ENCODE results near the gene RRAGD. TPM values are rescaled to one million over a fixed set of nuclear protein-coding genes. Genes with fewer than 3 reads are reported as not detected.

Gene RRAGD
- total RNA-seq, 2 donors from 2014 or later = 0.95 to 2.0 TPM

DNA sequence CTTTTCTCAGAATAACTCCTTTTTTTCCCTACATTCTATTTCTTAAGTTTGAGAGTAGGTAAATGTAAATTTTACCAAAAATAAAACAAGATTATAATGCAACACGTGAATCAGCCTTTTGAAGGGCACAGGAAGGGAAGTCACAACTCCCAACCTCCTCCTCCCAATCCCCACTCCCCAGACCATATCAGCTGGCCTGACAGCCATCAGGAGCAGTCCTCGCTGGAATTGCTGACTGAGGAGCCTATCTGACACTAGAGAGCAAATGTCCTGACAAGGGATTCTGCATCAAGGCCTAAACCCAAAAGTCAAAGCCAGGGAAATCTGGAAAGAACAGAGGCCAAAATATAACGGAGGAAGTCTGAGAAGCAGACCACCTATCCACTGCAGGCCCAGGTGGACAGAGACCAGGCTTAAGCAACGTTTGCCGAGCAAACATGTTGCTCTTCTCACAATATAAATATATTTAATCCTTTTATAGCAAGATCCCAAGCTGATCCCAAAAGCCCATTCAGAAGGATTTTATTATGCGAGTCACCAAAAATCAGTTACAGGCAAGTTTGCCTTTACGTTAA, 2.5 kb downstream of the RRAGD start:
- no peak overlapping the region for H3K4me3 Mint-ChIP-seq

DNA sequence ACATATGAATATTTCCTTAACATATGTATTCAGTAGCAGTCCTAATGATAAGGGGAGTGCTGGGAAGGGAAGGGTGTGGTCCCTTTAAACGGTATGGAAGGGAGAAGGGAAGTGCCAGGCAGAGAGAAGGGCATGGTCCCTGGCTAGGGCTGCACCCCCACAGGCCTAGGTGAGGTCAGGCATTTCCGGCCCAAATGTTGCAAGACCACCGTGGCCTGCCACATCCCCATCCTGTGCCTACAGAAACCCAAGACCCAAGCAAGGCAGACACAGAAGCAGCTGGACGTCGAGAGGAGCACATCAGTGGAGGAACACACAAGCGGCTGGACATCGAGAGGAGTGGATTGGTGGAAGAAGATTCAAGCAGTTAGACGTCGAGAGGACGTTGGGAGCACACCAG, 5.9 kb downstream of the RRAGD start:
- no peaks in the 10 kb centered on the region for H3K36me3 ChIP-seq (ENCODE audit: control insufficient read depth, insufficient read depth, low read length)
- peaks cover 99% of the 10 kb centered on the region for H3K27me3 Mint-ChIP-seq (ENCODE audit: insufficient read depth)
- H3K4me3 ChIP-seq (ENCODE audit: low read length) = no peak overlapping the region
- peaks cover 94% of the 10 kb centered on the region for H3K27me3 ChIP-seq (ENCODE audit: control insufficient read depth, insufficient read depth, low read length, poor library complexity, severe bottlenecking)
- peaks cover 2% of the 10 kb centered on the region for H3K4me1 ChIP-seq (ENCODE audit: control insufficient read depth, insufficient read depth, low read length)
- TF ChIP-seq, protein P1, sequence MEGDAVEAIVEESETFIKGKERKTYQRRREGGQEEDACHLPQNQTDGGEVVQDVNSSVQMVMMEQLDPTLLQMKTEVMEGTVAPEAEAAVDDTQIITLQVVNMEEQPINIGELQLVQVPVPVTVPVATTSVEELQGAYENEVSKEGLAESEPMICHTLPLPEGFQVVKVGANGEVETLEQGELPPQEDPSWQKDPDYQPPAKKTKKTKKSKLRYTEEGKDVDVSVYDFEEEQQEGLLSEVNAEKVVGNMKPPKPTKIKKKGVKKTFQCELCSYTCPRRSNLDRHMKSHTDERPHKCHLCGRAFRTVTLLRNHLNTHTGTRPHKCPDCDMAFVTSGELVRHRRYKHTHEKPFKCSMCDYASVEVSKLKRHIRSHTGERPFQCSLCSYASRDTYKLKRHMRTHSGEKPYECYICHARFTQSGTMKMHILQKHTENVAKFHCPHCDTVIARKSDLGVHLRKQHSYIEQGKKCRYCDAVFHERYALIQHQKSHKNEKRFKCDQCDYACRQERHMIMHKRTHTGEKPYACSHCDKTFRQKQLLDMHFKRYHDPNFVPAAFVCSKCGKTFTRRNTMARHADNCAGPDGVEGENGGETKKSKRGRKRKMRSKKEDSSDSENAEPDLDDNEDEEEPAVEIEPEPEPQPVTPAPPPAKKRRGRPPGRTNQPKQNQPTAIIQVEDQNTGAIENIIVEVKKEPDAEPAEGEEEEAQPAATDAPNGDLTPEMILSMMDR (conservative IDR thresholded peaks at IDR 0.05) = no peak
- H3K4me1 Mint-ChIP-seq = peaks cover 25% of the 10 kb centered on the region
- 73 to 75% methylated on average over 9 to 10 of the region's 10 CpGs for WGBS, 2 experiments (ENCODE audit: insufficient coverage in 1 of 2, insufficient read length in 1 of 2)
- no peaks in the 10 kb centered on the region for H3K9me3 ChIP-seq (ENCODE audit: control insufficient read depth, low read length)
- no peak overlapping the region for H3K9ac ChIP-seq (ENCODE audit: extremely low read depth, low read length, poor library complexity, severe bottlenecking)
- H3K27ac ChIP-seq (ENCODE audit: low read depth, low read length) = no peak overlapping the region
- no peaks in the 10 kb centered on the region for H3K36me3 Mint-ChIP-seq (ENCODE audit: low read depth)
- H3K9me3 Mint-ChIP-seq = no peaks in the 10 kb centered on the region
- DNase-seq = no peak
- no peak overlapping the region for H3K4me3 Mint-ChIP-seq
- H3K27ac Mint-ChIP-seq = no peak overlapping the region

More for the DNA sequence above, 2.5 kb downstream of the RRAGD start:
- H3K27ac ChIP-seq (ENCODE audit: low read depth, low read length) = no peak overlapping the region
- WGBS, 2 experiments (ENCODE audit: insufficient coverage in 1 of 2, insufficient read length in 1 of 2) = 43% methylated on average over 5 to 7 of the region's 7 CpGs
- no peaks in the 10 kb centered on the region for H3K36me3 Mint-ChIP-seq (ENCODE audit: low read depth)
- H3K27me3 Mint-ChIP-seq (ENCODE audit: insufficient read depth) = peaks cover 96% of the 10 kb centered on the region
- H3K27me3 ChIP-seq (ENCODE audit: control insufficient read depth, insufficient read depth, low read length, poor library complexity, severe bottlenecking) = peaks cover 96% of the 10 kb centered on the region
- no peak for DNase-seq
- H3K27ac Mint-ChIP-seq = no peak overlapping the region
- H3K9ac ChIP-seq (ENCODE audit: extremely low read depth, low read length, poor library complexity, severe bottlenecking) = no peak overlapping the region
- H3K4me3 ChIP-seq (ENCODE audit: low read length) = no peak overlapping the region
- TF ChIP-seq, protein P1 (conservative IDR thresholded peaks at IDR 0.05) = no peak
- no peaks in the 10 kb centered on the region for H3K9me3 ChIP-seq (ENCODE audit: control insufficient read depth, low read length)
- H3K4me1 Mint-ChIP-seq = peaks cover 23% of the 10 kb centered on the region
- H3K36me3 ChIP-seq (ENCODE audit: control insufficient read depth, insufficient read depth, low read length) = no peaks in the 10 kb centered on the region
- H3K4me1 ChIP-seq (ENCODE audit: control insufficient read depth, insufficient read depth, low read length) = no peaks in the 10 kb centered on the region
- H3K9me3 Mint-ChIP-seq = no peaks in the 10 kb centered on the region

DNA sequence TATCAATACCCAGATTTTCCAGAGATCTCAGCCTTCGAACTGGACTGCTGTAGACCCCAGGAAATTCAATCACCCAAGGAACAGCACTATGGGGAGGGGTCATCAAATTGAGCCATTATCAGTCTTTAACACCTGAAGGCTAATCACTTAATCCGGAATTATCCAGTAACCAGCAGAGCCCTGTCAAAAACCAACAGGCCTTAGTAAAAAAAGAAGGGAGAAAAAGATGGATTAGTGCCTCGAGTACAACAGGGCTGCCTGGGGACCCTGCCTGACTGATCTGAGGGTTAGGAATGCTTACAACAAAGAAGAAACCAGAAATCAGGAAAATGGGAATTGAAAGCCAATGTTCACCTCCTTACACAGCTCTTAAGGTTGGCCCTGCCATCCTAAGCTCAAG, 7.6 kb downstream of the RRAGD start:
- WGBS, 2 experiments (ENCODE audit: insufficient coverage in 1 of 2, insufficient read length in 1 of 2) = 54 to 60% methylated on average over 1 to 3 of the region's 3 CpGs
- Mint-ChIP-seq H3K4me3 (no peak overlapping the region), H3K27me3 (ENCODE audit: insufficient read depth) (peaks cover 99% of the 10 kb centered on the region), H3K36me3 (ENCODE audit: low read depth) (no peaks in the 10 kb centered on the region), H3K9me3 (no peaks in the 10 kb centered on the region), H3K4me1 (peaks cover 15% of the 10 kb centered on the region), H3K27ac (no peak overlapping the region)
- Histone ChIP-seq H3K9me3 (ENCODE audit: control insufficient read depth, low read length) (no peaks in the 10 kb centered on the region), H3K9ac (ENCODE audit: extremely low read depth, low read length, poor library complexity, severe bottlenecking) (no peak overlapping the region), H3K36me3 (ENCODE audit: control insufficient read depth, insufficient read depth, low read length) (no peaks in the 10 kb centered on the region), H3K27ac (ENCODE audit: low read depth, low read length) (no peak overlapping the region), H3K4me1 (ENCODE audit: control insufficient read depth, insufficient read depth, low read length) (peaks cover 2% of the 10 kb centered on the region), H3K27me3 (ENCODE audit: control insufficient read depth, insufficient read depth, low read length, poor library complexity, severe bottlenecking) (peaks cover 93% of the 10 kb centered on the region), H3K4me3 (ENCODE audit: low read length) (no peak overlapping the region)
- no peak for DNase-seq
- TF ChIP-seq, protein P1 (conservative IDR thresholded peaks at IDR 0.05) = no peak
